HCT116 (cell line): ENCODE results near the gene ZFX. TPM values are rescaled to one million over a fixed set of nuclear protein-coding genes. Genes with fewer than 3 reads are reported as not detected.

Experiments used
- ATAC-seq: fragments of 200-7000 bp; cut with Tn5 transposase; 2 replicates; pipeline ENCODE4 v1.9.1; 2020; ENCODE audit warnings: mild to moderate bottlenecking, moderate library complexity
- BruUV-seq: library from RNA; stranded (reverse); fragments of 400-500 nt; replicated peaks from 2 replicates; lab custom pipeline; 2021; lab: Mats Ljungman, UMichigan
- CTCF ChIA-PET: fragments of 300-600 bp; sonication (Branson Sonifier 250); formaldehyde crosslinking; loops from one replicate; lab custom pipeline; 2021; ENCODE audit warnings: antibody characterized with exemption; lab: Charles Lee
- POLR2A ChIA-PET: fragments of 300-600, 350-600 bp; sonication (Branson Sonifier 250); formaldehyde crosslinking; loops from one replicate; lab custom pipeline; 2021; ENCODE audit warnings: antibody characterized with exemption; lab: Charles Lee
- RAD21 ChIA-PET, 2 experiments: fragments of 300-600 bp; sonication (Branson Sonifier 250); formaldehyde crosslinking; loops; one replicate each; lab custom pipeline; 2023; ENCODE audit warnings: low total read pairs in 2 of 2; ENCODE audit not compliant: uncharacterized antibody in 2 of 2, unreplicated experiment in 2 of 2, low non-redundant PET in 1 of 2; lab: Charles Lee
- DNase-seq: peaks from one replicate; pipeline ENCODE4 v3.0.0-alpha.2; 2010; ENCODE audit warnings: low read depth, low spot score
- H2AFZ ChIP-seq: fragments of 200-600 bp; shearing (Covaris generic), sonication (generic); 2 replicates; pipeline ENCODE4 v1.6.1; 2017; ENCODE audit warnings: low read depth, mixed run types, mixed read lengths, antibody characterized with exemption, low read length; ENCODE audit not compliant: poor library complexity, severe bottlenecking
- H3K27ac ChIP-seq: 2 replicates; pipeline ENCODE4 v1.5.1; 2012; ENCODE audit warnings: low read depth, low read length
- H3K27me3 ChIP-seq: fragments of 200-600 bp; sonication (generic); 2 replicates; pipeline ENCODE4 v1.6.1; 2016; ENCODE audit warnings: mixed run types, low read length, mixed read lengths; ENCODE audit not compliant: insufficient read depth
- H3K36me3 ChIP-seq, 2 experiments: fragments of 200-500 bp in 1 of 2; fragments of 200-600 bp in 1 of 2; sonication (Bioruptor generic) in 1 of 2; sonication (generic) in 1 of 2; 2 replicates each; pipeline versions ENCODE4 v1.5.1 to v1.6.1; 2014 to 2016; ENCODE audit warnings: low read length in 2 of 2, inconsistent platforms in 1 of 2, mixed read lengths in 1 of 2, mixed run types in 1 of 2; ENCODE audit not compliant: insufficient read depth in 2 of 2, control insufficient read depth in 1 of 2
- H3K4me1 ChIP-seq, 2 experiments: fragments of 200-600 bp in 1 of 2; sonication (generic) in 1 of 2; 2 replicates each; pipeline versions ENCODE4 v1.5.1 to v1.6.1; 2012 to 2017; ENCODE audit warnings: low read length in 2 of 2, inconsistent platforms in 1 of 2, mild to moderate bottlenecking in 1 of 2, mixed read lengths in 1 of 2, mixed run types in 1 of 2, moderate library complexity in 1 of 2; ENCODE audit not compliant: insufficient read depth in 2 of 2, control insufficient read depth in 1 of 2
- H3K4me2 ChIP-seq: fragments of 200-600 bp; sonication (generic); 2 replicates; pipeline ENCODE4 v1.6.1; 2017; ENCODE audit warnings: mixed run types, low read length, mixed read lengths
- H3K4me3 ChIP-seq, 2 experiments: fragments of 200-600 bp in 1 of 2; sonication (generic) in 1 of 2; replicated peaks in 1 of 2; 2 replicates each; pipeline ENCODE4 v1.5.1; 2011 to 2016; ENCODE audit warnings: low read length in 2 of 2, control low read depth in 1 of 2, low read depth in 1 of 2, mild to moderate bottlenecking in 1 of 2, mixed read lengths in 1 of 2, mixed run types in 1 of 2
- H3K79me2 ChIP-seq: fragments of 200-600 bp; sonication (generic); 2 replicates; pipeline ENCODE4 v1.6.1; 2017; ENCODE audit warnings: mild to moderate bottlenecking, mixed run types, low read length, moderate library complexity, mixed read lengths; ENCODE audit not compliant: insufficient read depth
- H3K9ac ChIP-seq: fragments of 200-600 bp; sonication (generic); 2 replicates; pipeline ENCODE4 v1.6.1; 2016; ENCODE audit warnings: low read length, mixed read lengths
- H3K9me2 ChIP-seq: fragments of 200-600 bp; sonication (generic), shearing (Covaris generic); 2 replicates; pipeline ENCODE4 v1.6.1; 2017; ENCODE audit warnings: mixed run types, mild to moderate bottlenecking, moderate library complexity; ENCODE audit not compliant: insufficient read depth
- H3K9me3 ChIP-seq, 2 experiments: fragments of 200-500 bp in 1 of 2; fragments of 200-600 bp in 1 of 2; sonication (Bioruptor generic) in 1 of 2; sonication (generic) in 1 of 2; 2 replicates each; pipeline ENCODE4 v1.6.1; 2014 to 2017; ENCODE audit warnings: low read length in 2 of 2, mixed read lengths in 2 of 2, inconsistent platforms in 1 of 2, low read depth in 1 of 2, mild to moderate bottlenecking in 1 of 2, mixed run types in 1 of 2, moderate library complexity in 1 of 2; ENCODE audit not compliant: control insufficient read depth in 1 of 2, insufficient read depth in 1 of 2
- H4K20me1 ChIP-seq: fragments of 200-600 bp; sonication (generic), shearing (Covaris generic); 2 replicates; pipeline ENCODE4 v1.6.1; 2017; ENCODE audit warnings: mixed run types, mild to moderate bottlenecking, moderate library complexity; ENCODE audit not compliant: insufficient read depth
- CBX3 ChIP-seq: IDR thresholded peaks from 2 replicates; pipeline ENCODE4 v1.6.1; 2012; ENCODE audit warnings: low read depth
- CTCF ChIP-seq, 3 experiments: fragments of 200-600 bp in 1 of 3; sonication (generic) in 1 of 3; IDR thresholded peaks in 2 of 3; conservative IDR thresholded peaks in 1 of 3; 2 replicates each; pipeline ENCODE4 v1.5.1; 2012 to 2017; ENCODE audit warnings: low read depth in 2 of 3, low read length in 2 of 3, antibody characterized with exemption in 1 of 3, borderline replicate concordance in 1 of 3, control low read depth in 1 of 3, mild to moderate bottlenecking in 1 of 3, mixed read lengths in 1 of 3, mixed run types in 1 of 3, moderate library complexity in 1 of 3; ENCODE audit not compliant: insufficient read depth in 1 of 3
- EGR1 ChIP-seq: IDR thresholded peaks from 2 replicates; pipeline ENCODE4 v1.6.1; 2012; ENCODE audit warnings: low read depth
- EZH2 ChIP-seq: fragments of 200-600 bp; sonication (generic); IDR thresholded peaks from 2 replicates; pipeline ENCODE4 v1.6.1; 2017; ENCODE audit warnings: antibody characterized with exemption, mixed run types
- EZH2phosphoT487 ChIP-seq: fragments of 200-600 bp; IDR thresholded peaks from 2 replicates; pipeline ENCODE4 v1.6.1; 2018; ENCODE audit warnings: antibody characterized with exemption, borderline replicate concordance
- MAX ChIP-seq: IDR thresholded peaks from 2 replicates; pipeline ENCODE4 v1.6.1; 2012
- POLR2AphosphoS5 ChIP-seq: IDR thresholded peaks from 2 replicates; pipeline ENCODE4 v1.6.1; 2011; ENCODE audit warnings: mild to moderate bottlenecking, low read depth, low read length, moderate library complexity
- RAD21 ChIP-seq: IDR thresholded peaks from 2 replicates; pipeline ENCODE4 v1.6.1; 2012; ENCODE audit warnings: low read depth, mild to moderate bottlenecking
- REST ChIP-seq: IDR thresholded peaks from 2 replicates; pipeline ENCODE4 v1.6.1; 2012; ENCODE audit warnings: low read depth
- SIN3A ChIP-seq: IDR thresholded peaks from 2 replicates; pipeline ENCODE4 v1.6.1; 2012; ENCODE audit warnings: low read depth
- SP1 ChIP-seq: IDR thresholded peaks from 2 replicates; pipeline ENCODE4 v1.6.1; 2012; ENCODE audit warnings: low read depth
- TCF7L2 ChIP-seq: IDR thresholded peaks from 2 replicates; pipeline ENCODE4 v1.7.0; 2011; ENCODE audit warnings: borderline replicate concordance, inconsistent platforms; ENCODE audit not compliant: insufficient read depth, insufficient read length; ENCODE audit errors: extremely low read depth
- YY1 ChIP-seq: IDR thresholded peaks from 2 replicates; pipeline ENCODE4 v1.6.1; 2011; ENCODE audit warnings: low read length, low read depth, moderate library complexity, mild to moderate bottlenecking; ENCODE audit not compliant: insufficient replicate concordance; ENCODE audit errors: extremely low read depth
- ZNF274 ChIP-seq: fragments of 200-500 bp; sonication (Bioruptor generic); IDR thresholded peaks from 2 replicates; pipeline ENCODE4 v1.6.1; 2014; ENCODE audit warnings: mild to moderate bottlenecking, low read depth, low read length, inconsistent platforms
- intact Hi-C: fragments of 100-400 bp; cut with micrococcal nuclease; formaldehyde crosslinking; loops from 2 replicates; pipeline ENCODE4 v1.10.0; 2022
- total RNA-seq: library from RNA; stranded (reverse); gene quantifications from one replicate; pipeline ENCODE4 v1.2.1, GENCODE V29; 2021; ENCODE audit not compliant: unreplicated experiment

ZFX gene
- total RNA-seq, 1 experiment from 2014 or later: 28.1 TPM

GRCh38 chrX:24156177-24156576 is 6.6 kb downstream of the ZFX start:
- H3K9ac ChIP-seq: no peak overlapping the region
- ChIA-PET RAD21 (no interaction called here), CTCF (no interaction called here), POLR2A (no interaction called here)
- no peak overlapping the region for H3K4me2 ChIP-seq
- H3K36me3 ChIP-seq: peaks cover 0 to 5% of the 10 kb centered on the region in 2 experiments; a peak in 2 of 4 replicates
- no peaks in the 10 kb centered on the region for H4K20me1 ChIP-seq
- ATAC-seq (no peak), DNase-seq (no peak)
- no peak overlapping the region for H2AFZ ChIP-seq
- intact Hi-C loops: no loop called here
- peaks cover 99% of the 10 kb centered on the region for H3K79me2 ChIP-seq
- H3K4me1 ChIP-seq: peaks cover 9 to 11% of the 10 kb centered on the region in 2 experiments
- no TSS peak for BruUV-seq
- TF ChIP-seq REST: no peak
- no peak for TF ChIP-seq EZH2phosphoT487
- no peak for TF ChIP-seq SIN3A
- no peak for TF ChIP-seq MAX
- no peak for TF ChIP-seq TCF7L2
- no peak for TF ChIP-seq CBX3
- TF ChIP-seq ZNF274: no peak
- TF ChIP-seq RAD21: no peak
- no peak for TF ChIP-seq POLR2AphosphoS5
- TF ChIP-seq CTCF (IDR thresholded peaks at IDR 0.05 in 2 of 3, conservative IDR thresholded peaks at IDR 0.05 in 1 of 3; ENCODE audit: borderline replicate concordance in 1 of 3, insufficient read depth in 1 of 3, low read depth in 2 of 3, low read length in 2 of 3): no peak
- no peak for TF ChIP-seq EGR1
- no peak for TF ChIP-seq YY1
- TF ChIP-seq EZH2: no peak
- TF ChIP-seq SP1: no peak
- H3K27ac ChIP-seq: no peak overlapping the region
- H3K27me3 ChIP-seq: no peaks in the 10 kb centered on the region
- no peaks in the 10 kb centered on the region for H3K9me3 ChIP-seq
- H3K9me2 ChIP-seq: no peaks in the 10 kb centered on the region
- H3K4me3 ChIP-seq: no peak overlapping the region
